Thyroid gland (tissue), 4 donors: ENCODE data around the gene LRRC59.

Experiments
- POLR2A ChIP-seq, 2 donors: fragments of 450-650 bp; IDR thresholded peaks; one replicate each; pipeline ENCODE4 v1.6.1; 2017; ENCODE audit warnings: antibody characterized with exemption in 2 of 2, mild to moderate bottlenecking in 2 of 2, moderate library complexity in 1 of 2
- TF ChIP-seq, protein P1 (sequence below), 6 experiments: fragments of 200-600 bp in 3 of 6; fragments of 450-650 bp in 3 of 6; sonication (generic) in 3 of 6; IDR thresholded peaks; one replicate each; pipeline ENCODE4 v1.5.1; 2016 to 2019; ENCODE audit warnings: antibody characterized with exemption in 6 of 6, mild to moderate bottlenecking in 2 of 6, inconsistent platforms in 1 of 6, moderate library complexity in 1 of 6

DNA sequence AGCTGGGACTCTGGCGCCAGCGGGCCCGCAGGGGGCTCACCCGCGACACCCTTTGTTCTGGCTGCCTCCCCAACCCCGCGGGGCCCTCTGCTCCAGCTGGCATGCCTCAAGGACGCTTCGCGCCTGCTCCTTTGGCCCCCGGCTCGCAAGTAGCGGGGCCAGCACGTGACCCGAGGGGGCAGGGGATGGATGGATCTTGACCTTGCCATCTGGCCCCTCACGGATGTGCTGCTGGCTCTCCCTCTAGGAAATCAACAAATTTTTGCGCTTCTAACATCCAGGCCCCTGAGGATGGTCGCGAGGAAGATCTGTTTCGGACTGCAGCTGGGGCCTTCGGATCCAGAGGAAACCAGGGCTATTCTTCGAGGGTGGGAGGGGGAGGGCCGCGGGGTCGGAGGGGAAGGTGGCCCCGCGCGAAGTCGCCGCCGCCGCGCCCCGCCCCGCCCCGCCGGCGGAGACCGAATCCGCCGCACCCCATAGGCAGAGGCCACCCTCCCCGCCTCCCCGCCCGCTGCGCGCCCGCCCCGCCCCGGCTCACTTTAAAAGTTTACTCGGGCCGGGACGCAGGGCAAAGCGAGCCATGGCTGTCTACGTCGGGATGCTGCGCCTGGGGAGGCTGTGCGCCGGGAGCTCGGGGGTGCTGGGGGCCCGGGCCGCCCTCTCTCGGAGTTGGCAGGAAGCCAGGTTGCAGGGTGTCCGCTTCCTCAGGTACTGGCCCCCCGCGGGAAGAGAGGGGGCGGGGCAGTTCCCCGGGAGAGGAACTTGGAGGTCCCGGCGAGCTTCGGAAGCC, 28.6 kb upstream of the LRRC59 start, which contains the start of gene ACSF2:
- TF ChIP-seq, protein P1, sequence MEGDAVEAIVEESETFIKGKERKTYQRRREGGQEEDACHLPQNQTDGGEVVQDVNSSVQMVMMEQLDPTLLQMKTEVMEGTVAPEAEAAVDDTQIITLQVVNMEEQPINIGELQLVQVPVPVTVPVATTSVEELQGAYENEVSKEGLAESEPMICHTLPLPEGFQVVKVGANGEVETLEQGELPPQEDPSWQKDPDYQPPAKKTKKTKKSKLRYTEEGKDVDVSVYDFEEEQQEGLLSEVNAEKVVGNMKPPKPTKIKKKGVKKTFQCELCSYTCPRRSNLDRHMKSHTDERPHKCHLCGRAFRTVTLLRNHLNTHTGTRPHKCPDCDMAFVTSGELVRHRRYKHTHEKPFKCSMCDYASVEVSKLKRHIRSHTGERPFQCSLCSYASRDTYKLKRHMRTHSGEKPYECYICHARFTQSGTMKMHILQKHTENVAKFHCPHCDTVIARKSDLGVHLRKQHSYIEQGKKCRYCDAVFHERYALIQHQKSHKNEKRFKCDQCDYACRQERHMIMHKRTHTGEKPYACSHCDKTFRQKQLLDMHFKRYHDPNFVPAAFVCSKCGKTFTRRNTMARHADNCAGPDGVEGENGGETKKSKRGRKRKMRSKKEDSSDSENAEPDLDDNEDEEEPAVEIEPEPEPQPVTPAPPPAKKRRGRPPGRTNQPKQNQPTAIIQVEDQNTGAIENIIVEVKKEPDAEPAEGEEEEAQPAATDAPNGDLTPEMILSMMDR (IDR thresholded peaks at IDR 0.05) = peak in 1 of 6 experiments; percentile 2
- TF ChIP-seq POLR2A (IDR thresholded peaks at IDR 0.05) = peak; percentile 52 to 90
